Left ventricle myocardium inferior (tissue), 1 donor: ENCODE data around the gene LIME1. TPM values are rescaled to one million over a fixed set of nuclear protein-coding genes. Genes with fewer than 3 reads are reported as not detected.

ENCODE experiments used
- DNase-seq: peaks from one replicate; pipeline ENCODE4 v3.0.0-alpha.2; 2020
- H3K27ac ChIP-seq: fragments of 200-600 bp; replicated peaks from 2 replicates; pipeline ENCODE4 v1.8.0; 2021
- H3K27me3 ChIP-seq: fragments of 200-600 bp; 2 replicates; pipeline ENCODE4 v1.8.0; 2021; ENCODE audit warnings: low read depth
- H3K36me3 ChIP-seq: fragments of 200-600 bp; 2 replicates; pipeline ENCODE4 v1.8.0; 2021
- H3K4me1 ChIP-seq: fragments of 200-600 bp; 2 replicates; pipeline ENCODE4 v1.8.0; 2021
- H3K4me3 ChIP-seq: fragments of 200-600 bp; 2 replicates; pipeline ENCODE4 v1.8.0; 2021; ENCODE audit warnings: mild to moderate bottlenecking, moderate library complexity
- H3K9me3 ChIP-seq: fragments of 200-600 bp; replicated peaks from 2 replicates; pipeline ENCODE4 v1.8.0; 2021
- intact Hi-C: fragments of 100-400 bp; cut with micrococcal nuclease; formaldehyde crosslinking; loops from one replicate; pipeline ENCODE4 v1.11.0; 2022
- total RNA-seq: library from RNA; stranded (reverse); fragmentation: NEBNext Ultra II Directional; extraction: Animal tissue kit (Norgen Biotek cat#: 25700); gene quantifications from one replicate; pipeline ENCODE4 v1.2.1, GENCODE V29; 2021
- TF ChIP-seq, protein P1 (sequence below): fragments of 200-600 bp; IDR thresholded peaks from 2 replicates; pipeline ENCODE4 v1.8.0; 2021; ENCODE audit warnings: antibody characterized with exemption, mild to moderate bottlenecking, borderline replicate concordance
- donor health status: DM: no; HTN: yes; CAD: no; lungs with severe emphysema.

LIME1 gene
- total RNA-seq, 1 donor from 2014 or later, result 3.4 TPM

DNA sequence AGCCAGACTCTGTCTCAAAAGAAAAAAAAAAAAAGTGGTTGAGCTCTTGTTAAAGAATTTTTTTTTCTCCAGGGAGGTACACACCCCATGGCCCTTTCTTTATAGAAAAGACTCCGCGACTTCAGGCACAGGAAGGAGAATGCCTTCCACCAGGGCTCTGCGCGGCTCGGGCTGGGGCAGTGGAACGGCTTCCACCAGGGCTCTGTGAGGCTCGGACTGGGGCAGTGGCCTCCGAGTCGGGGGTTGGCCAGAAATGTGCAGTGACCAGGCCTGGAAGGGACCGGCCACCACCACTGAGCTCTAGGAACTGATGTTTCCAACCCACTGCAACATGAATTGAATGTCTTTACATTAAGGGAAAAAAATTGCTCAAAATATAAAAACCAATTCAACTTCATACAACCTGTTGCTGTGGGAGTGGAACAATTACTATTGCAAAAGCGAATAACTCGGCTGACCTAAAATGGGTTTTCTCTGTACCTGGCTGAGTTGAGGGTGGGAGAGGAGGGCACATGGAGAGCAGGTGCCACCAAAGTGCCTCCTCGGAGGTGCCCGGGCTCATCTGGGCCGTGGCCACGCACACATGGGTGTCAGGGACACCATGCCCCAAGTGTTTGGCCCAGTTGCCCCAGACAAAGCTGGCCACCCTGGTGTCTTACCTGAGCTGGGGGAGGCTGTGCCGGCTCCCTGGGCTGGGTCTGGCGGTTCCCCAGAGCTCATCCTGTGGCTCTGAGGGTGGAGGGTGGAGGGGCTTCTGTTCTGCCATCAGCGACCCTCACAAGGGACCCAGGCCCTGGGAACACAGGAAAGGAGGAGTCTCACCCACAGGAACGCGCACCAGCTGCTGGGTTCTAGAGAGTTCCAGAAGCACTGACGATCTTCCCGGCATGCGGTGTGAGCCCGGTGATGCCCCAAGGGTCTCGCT is 32.4 kb downstream of the LIME1 start:
- no peaks in the 10 kb centered on the region for H3K9me3 ChIP-seq
- no peak overlapping the region for H3K4me3 ChIP-seq
- H3K27me3 ChIP-seq, result no peaks in the 10 kb centered on the region
- TF ChIP-seq, protein P1, sequence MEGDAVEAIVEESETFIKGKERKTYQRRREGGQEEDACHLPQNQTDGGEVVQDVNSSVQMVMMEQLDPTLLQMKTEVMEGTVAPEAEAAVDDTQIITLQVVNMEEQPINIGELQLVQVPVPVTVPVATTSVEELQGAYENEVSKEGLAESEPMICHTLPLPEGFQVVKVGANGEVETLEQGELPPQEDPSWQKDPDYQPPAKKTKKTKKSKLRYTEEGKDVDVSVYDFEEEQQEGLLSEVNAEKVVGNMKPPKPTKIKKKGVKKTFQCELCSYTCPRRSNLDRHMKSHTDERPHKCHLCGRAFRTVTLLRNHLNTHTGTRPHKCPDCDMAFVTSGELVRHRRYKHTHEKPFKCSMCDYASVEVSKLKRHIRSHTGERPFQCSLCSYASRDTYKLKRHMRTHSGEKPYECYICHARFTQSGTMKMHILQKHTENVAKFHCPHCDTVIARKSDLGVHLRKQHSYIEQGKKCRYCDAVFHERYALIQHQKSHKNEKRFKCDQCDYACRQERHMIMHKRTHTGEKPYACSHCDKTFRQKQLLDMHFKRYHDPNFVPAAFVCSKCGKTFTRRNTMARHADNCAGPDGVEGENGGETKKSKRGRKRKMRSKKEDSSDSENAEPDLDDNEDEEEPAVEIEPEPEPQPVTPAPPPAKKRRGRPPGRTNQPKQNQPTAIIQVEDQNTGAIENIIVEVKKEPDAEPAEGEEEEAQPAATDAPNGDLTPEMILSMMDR, result no peak
- H3K4me1 ChIP-seq, result peaks cover 22% of the 10 kb centered on the region
- no peak for DNase-seq
- intact Hi-C loops, result no loop called here
- H3K27ac ChIP-seq, result no peak overlapping the region
- H3K36me3 ChIP-seq, result peaks cover 48% of the 10 kb centered on the region

DNA sequence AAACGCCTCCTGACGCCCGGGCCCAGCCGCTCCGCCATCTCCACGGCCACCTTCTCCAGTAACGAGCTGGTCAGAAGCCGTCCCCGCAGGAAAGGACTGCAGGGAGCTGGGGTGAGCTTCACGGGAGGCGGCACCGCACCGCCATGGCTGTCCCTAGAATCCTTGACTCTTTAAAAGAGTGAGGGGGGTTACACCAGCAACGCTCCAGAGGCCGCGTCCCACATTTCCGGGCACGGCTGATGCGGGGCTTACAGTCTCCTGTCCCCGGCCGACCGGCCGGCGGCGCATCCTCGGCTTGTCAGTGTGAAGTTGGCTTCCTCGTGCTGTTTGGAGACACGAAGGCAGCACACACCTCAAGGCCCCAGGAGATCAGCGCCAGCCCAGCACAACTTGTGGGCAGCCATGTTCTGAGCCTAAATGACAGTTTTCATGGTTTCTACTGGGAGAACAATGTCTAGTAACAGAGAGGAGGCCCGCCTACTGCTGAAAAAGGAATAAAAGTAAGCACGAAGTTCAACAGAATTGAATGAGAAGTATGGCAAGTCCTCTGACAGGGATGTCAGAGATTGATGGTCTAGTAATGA is 33.5 kb downstream of the LIME1 start:
- Histone ChIP-seq H3K27me3 (no peaks in the 10 kb centered on the region), H3K27ac (no peak overlapping the region), H3K9me3 (no peaks in the 10 kb centered on the region), H3K36me3 (peaks cover 48% of the 10 kb centered on the region), H3K4me3 (no peak overlapping the region), H3K4me1 (peaks cover 28% of the 10 kb centered on the region)
- intact Hi-C loops, result no loop called here
- TF ChIP-seq, protein P1, result no peak
- DNase-seq, result no peak

DNA sequence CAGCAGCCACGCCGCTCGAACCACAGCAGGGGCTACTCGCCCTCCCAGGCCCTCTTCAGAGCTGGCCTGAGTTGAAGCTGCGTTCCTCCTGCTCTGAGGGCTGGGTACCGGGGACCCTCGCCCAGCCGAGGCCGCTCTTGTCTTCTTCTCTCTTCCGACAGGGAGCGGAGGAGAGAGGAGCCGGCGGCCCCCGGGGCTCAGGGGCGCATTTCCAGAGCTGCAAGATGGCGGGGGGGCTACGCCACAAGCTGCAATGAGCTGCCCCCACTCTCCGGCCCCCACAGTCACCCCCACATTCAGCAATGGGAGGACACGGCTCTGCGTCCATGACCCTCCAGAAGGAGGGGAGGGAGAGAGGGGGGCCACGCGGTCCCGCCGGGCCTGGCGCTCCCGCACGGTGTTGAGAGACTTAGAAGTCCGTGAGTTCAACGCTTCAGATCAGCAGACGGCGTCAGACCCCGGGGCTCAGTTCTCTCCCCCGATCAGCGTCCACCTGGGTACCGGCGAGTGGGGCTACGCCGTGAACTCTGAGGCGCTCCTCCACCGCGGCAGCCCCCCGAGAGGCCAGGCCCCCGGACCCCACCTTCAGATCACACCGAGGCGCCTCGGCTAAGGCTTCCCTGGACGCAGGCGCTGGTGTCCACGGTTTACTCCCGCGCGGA is 34.7 kb downstream of the LIME1 start:
- intact Hi-C loops, result no loop called here
- Histone ChIP-seq H3K36me3 (peaks cover 54% of the 10 kb centered on the region), H3K27me3 (no peaks in the 10 kb centered on the region), H3K4me1 (peaks cover 39% of the 10 kb centered on the region), H3K9me3 (no peaks in the 10 kb centered on the region), H3K4me3 (no peak overlapping the region), H3K27ac (no peak overlapping the region)
- TF ChIP-seq, protein P1, result no peak
- no peak for DNase-seq

DNA sequence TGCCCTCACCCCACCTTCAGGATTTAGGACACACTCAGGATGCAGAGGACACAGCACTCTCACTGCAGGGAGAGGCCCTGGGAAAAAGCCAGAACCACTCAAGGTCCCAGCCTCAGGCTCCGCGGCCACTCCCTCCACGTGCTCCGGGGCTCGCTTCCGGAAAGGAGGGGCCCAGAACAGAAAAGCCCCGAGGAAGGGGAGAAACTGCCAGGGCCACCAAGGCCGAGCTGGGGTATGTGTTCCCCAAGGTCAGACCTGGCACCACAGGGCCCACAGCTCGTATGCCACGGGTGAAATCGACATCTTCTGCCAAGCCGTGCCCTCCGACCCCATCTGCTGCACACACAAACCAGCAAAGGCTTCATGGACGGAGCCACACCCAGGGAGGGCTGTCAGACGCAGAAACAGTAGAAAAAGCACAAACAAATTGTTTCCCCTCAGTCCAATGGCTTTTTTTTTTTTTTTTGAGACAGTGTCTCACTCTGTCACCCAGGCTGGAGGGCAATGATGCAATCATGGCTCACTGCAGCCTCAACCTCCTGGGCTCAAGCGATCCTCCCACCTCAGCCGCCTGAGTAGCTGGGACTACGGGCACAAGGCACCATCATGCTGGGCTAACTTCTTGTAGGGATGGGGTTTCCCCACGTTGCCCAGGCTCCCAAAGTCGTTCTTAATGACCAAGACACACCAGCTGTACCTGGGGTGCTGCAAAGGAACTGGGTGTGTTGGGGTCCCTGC is 36.5 kb downstream of the LIME1 start:
- intact Hi-C loops, result no loop called here
- no peaks in the 10 kb centered on the region for H3K27me3 ChIP-seq
- TF ChIP-seq, protein P1, result no peak

More for the DNA sequence above, 36.5 kb downstream of the LIME1 start:
- Histone ChIP-seq H3K4me3 (no peak overlapping the region), H3K27ac (peak overlapping the region; percentile 59), H3K36me3 (peaks cover 41% of the 10 kb centered on the region), H3K4me1 (peaks cover 39% of the 10 kb centered on the region), H3K9me3 (no peaks in the 10 kb centered on the region)
- peak; percentile 43 for DNase-seq
